HCT116 (cell line): Measurements from ENCODE around the gene DAPP1.

Experiments used
- CBX3 ChIP-seq: IDR thresholded peaks from 2 replicates; pipeline ENCODE4 v1.6.1; 2012; ENCODE audit warnings: low read depth
- CEBPB ChIP-seq: IDR thresholded peaks from 2 replicates; pipeline ENCODE4 v1.6.1; 2012; ENCODE audit warnings: low read depth
- EZH2phosphoT487 ChIP-seq: fragments of 200-600 bp; IDR thresholded peaks from 2 replicates; pipeline ENCODE4 v1.6.1; 2018; ENCODE audit warnings: antibody characterized with exemption, borderline replicate concordance
- POLR2A ChIP-seq: IDR thresholded peaks from 2 replicates; pipeline ENCODE4 v1.7.0; 2011; ENCODE audit warnings: borderline replicate concordance; ENCODE audit not compliant: insufficient read depth, insufficient read length; ENCODE audit errors: extremely low read depth
- POLR2AphosphoS5 ChIP-seq: IDR thresholded peaks from 2 replicates; pipeline ENCODE4 v1.6.1; 2011; ENCODE audit warnings: mild to moderate bottlenecking, low read depth, low read length, moderate library complexity
- YY1 ChIP-seq: IDR thresholded peaks from 2 replicates; pipeline ENCODE4 v1.6.1; 2011; ENCODE audit warnings: low read length, low read depth, moderate library complexity, mild to moderate bottlenecking; ENCODE audit not compliant: insufficient replicate concordance; ENCODE audit errors: extremely low read depth
- ZFX ChIP-seq: fragments of 450-650 bp; IDR thresholded peaks from 2 replicates; pipeline ENCODE4 v1.6.1; 2017
- TF ChIP-seq, protein P1 (sequence below), 3 experiments: fragments of 200-600 bp in 1 of 3; sonication (generic) in 1 of 3; IDR thresholded peaks in 2 of 3; conservative IDR thresholded peaks in 1 of 3; 2 replicates each; pipeline ENCODE4 v1.5.1; 2012 to 2017; ENCODE audit warnings: low read depth in 2 of 3, low read length in 2 of 3, antibody characterized with exemption in 1 of 3, borderline replicate concordance in 1 of 3, control low read depth in 1 of 3, mild to moderate bottlenecking in 1 of 3, mixed read lengths in 1 of 3, mixed run types in 1 of 3, moderate library complexity in 1 of 3; ENCODE audit not compliant: insufficient read depth in 1 of 3

DNA sequence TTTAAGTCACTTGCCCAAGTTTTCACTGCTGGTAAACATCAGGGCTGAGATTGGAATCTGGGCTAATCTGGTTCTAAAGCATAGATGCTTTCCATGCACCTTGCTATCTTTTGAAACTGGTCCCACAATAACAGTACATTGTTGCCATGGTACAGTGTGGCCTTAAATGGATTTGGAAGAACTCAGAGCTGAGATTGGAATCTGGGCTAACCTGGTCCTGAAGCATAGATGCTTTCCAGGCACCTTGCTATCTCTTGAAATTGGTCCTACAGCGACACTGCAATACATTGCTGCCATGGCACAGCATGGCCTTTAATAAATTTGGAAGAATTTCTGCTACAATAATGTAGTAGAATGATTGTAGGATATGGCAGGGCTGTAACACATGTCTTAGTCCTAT, 28.6 kb downstream of the DAPP1 start:
- TF ChIP-seq CEBPB (no peak), POLR2A (no peak), POLR2AphosphoS5 (no peak), YY1 (no peak), EZH2phosphoT487 (no peak), ZFX (no peak), CBX3 (no peak)
- TF ChIP-seq, protein P1, sequence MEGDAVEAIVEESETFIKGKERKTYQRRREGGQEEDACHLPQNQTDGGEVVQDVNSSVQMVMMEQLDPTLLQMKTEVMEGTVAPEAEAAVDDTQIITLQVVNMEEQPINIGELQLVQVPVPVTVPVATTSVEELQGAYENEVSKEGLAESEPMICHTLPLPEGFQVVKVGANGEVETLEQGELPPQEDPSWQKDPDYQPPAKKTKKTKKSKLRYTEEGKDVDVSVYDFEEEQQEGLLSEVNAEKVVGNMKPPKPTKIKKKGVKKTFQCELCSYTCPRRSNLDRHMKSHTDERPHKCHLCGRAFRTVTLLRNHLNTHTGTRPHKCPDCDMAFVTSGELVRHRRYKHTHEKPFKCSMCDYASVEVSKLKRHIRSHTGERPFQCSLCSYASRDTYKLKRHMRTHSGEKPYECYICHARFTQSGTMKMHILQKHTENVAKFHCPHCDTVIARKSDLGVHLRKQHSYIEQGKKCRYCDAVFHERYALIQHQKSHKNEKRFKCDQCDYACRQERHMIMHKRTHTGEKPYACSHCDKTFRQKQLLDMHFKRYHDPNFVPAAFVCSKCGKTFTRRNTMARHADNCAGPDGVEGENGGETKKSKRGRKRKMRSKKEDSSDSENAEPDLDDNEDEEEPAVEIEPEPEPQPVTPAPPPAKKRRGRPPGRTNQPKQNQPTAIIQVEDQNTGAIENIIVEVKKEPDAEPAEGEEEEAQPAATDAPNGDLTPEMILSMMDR (IDR thresholded peaks at IDR 0.05 in 2 of 3, conservative IDR thresholded peaks at IDR 0.05 in 1 of 3; ENCODE audit: borderline replicate concordance in 1 of 3, insufficient read depth in 1 of 3, low read depth in 2 of 3, low read length in 2 of 3) = no peak
